SU-DHL-6 (cell line): ENCODE measurements around the gene COL4A1.

Experiments
- H2AFZ ChIP-seq: fragments of 200-600 bp; sonication (generic); 2 replicates; pipeline ENCODE4 v1.6.1; 2014; ENCODE audit warnings: low read depth, mild to moderate bottlenecking, moderate library complexity, mixed read lengths, antibody characterized with exemption, low read length; ENCODE audit not compliant: severe bottlenecking
- H3F3A ChIP-seq: fragments of 200-600 bp; shearing (Covaris generic); 2 replicates; pipeline ENCODE4 v1.6.0; 2016; ENCODE audit warnings: antibody characterized with exemption, mild to moderate bottlenecking; ENCODE audit not compliant: insufficient read depth
- H3K27ac ChIP-seq: fragments of 200-600 bp; sonication (generic); 2 replicates; pipeline ENCODE4 v1.5.1; 2016; ENCODE audit warnings: low read depth, mild to moderate bottlenecking, low read length, moderate library complexity, mixed read lengths
- H3K27me3 ChIP-seq: fragments of 200-600 bp; sonication (generic), shearing (Covaris generic); 2 replicates; pipeline ENCODE4 v1.6.0; 2014; ENCODE audit warnings: mild to moderate bottlenecking, low read length
- H3K36me3 ChIP-seq: fragments of 200-600 bp; sonication (generic); 2 replicates; pipeline ENCODE4 v1.6.1; 2014; ENCODE audit warnings: mild to moderate bottlenecking, low read length, mixed read lengths
- H3K4me2 ChIP-seq: fragments of 300-600, 200-600 bp; shearing (Covaris generic), sonication (generic); 2 replicates; pipeline ENCODE4 v1.6.0; 2014; ENCODE audit warnings: low read length, low read depth, mild to moderate bottlenecking; ENCODE audit not compliant: poor library complexity, severe bottlenecking
- H3K4me3 ChIP-seq: fragments of 200-600 bp; sonication (generic); 2 replicates; pipeline ENCODE4 v1.5.1; 2014; ENCODE audit warnings: antibody characterized with exemption, low read length, mild to moderate bottlenecking, mixed read lengths; ENCODE audit not compliant: insufficient read depth, poor library complexity, severe bottlenecking
- H3K79me2 ChIP-seq: fragments of 200-600 bp; sonication (generic); 2 replicates; pipeline ENCODE4 v1.6.1; 2014; ENCODE audit warnings: mild to moderate bottlenecking, low read length, moderate library complexity; ENCODE audit not compliant: insufficient read depth
- H3K9ac ChIP-seq: fragments of 200-600 bp; sonication (generic); 2 replicates; pipeline ENCODE4 v1.7.0; 2014; ENCODE audit warnings: mild to moderate bottlenecking, low read length
- H3K9me2 ChIP-seq: fragments of 200-600 bp; sonication (generic); replicated peaks from 2 replicates; pipeline ENCODE4 v1.6.1; 2014; ENCODE audit warnings: low read length; ENCODE audit not compliant: insufficient read depth
- H3K9me3 ChIP-seq: fragments of 200-600 bp; sonication (generic); 2 replicates; pipeline ENCODE4 v1.6.1; 2014; ENCODE audit warnings: low read length, mixed read lengths; ENCODE audit not compliant: insufficient read depth
- H4K20me1 ChIP-seq: fragments of 200-600 bp; sonication (generic); 2 replicates; pipeline ENCODE4 v1.6.1; 2014; ENCODE audit warnings: low read depth, mild to moderate bottlenecking, antibody characterized with exemption, low read length, moderate library complexity, mixed read lengths
- CTCF ChIP-seq: fragments of 200-600 bp; sonication (generic); IDR thresholded peaks from one replicate; pipeline ENCODE4 v1.5.1; 2017; ENCODE audit warnings: antibody characterized with exemption, mild to moderate bottlenecking, low read length, moderate library complexity; ENCODE audit not compliant: insufficient read depth, poor library complexity, severe bottlenecking
- EZH2phosphoT487 ChIP-seq: fragments of 200-600 bp; sonication (generic), shearing (Covaris generic); conservative IDR thresholded peaks from 2 replicates; pipeline ENCODE4 v1.6.1; 2018; ENCODE audit warnings: mild to moderate bottlenecking, antibody characterized with exemption, low read length, moderate library complexity, mixed read lengths

COL4A1 gene

GRCh38 chr13:110251193-110251819 is 55.7 kb downstream of the COL4A1 start:
- no peaks in the 10 kb centered on the region for H4K20me1 ChIP-seq
- H3K27ac ChIP-seq: no peak overlapping the region
- H3K4me2 ChIP-seq: no peak overlapping the region
- no peak overlapping the region for H3K4me3 ChIP-seq
- no peaks in the 10 kb centered on the region for H3K9me3 ChIP-seq
- H3F3A ChIP-seq: no peaks in the 10 kb centered on the region
- no peak overlapping the region for H2AFZ ChIP-seq
- no peak for TF ChIP-seq EZH2phosphoT487
- no peak for TF ChIP-seq CTCF
- no peaks in the 10 kb centered on the region for H3K79me2 ChIP-seq
- no peaks in the 10 kb centered on the region for H3K36me3 ChIP-seq
- no peak overlapping the region for H3K9ac ChIP-seq
- H3K9me2 ChIP-seq: no peaks in the 10 kb centered on the region
- no peaks in the 10 kb centered on the region for H3K27me3 ChIP-seq

- no peak overlapping the region for H3K4me3 ChIP-seq
- H3K27me3 ChIP-seq: no peaks in the 10 kb centered on the region
- H3K9me3 ChIP-seq: no peaks in the 10 kb centered on the region
- H3K27ac ChIP-seq: no peak overlapping the region
- H3K9ac ChIP-seq: no peak overlapping the region
- H4K20me1 ChIP-seq: no peaks in the 10 kb centered on the region
- no peaks in the 10 kb centered on the region for H3K9me2 ChIP-seq
- H3K36me3 ChIP-seq: no peaks in the 10 kb centered on the region
- no peaks in the 10 kb centered on the region for H3K79me2 ChIP-seq
- no peaks in the 10 kb centered on the region for H3F3A ChIP-seq
- TF ChIP-seq EZH2phosphoT487: no peak
- no peak for TF ChIP-seq CTCF
- no peak overlapping the region for H3K4me2 ChIP-seq
- no peak overlapping the region for H2AFZ ChIP-seq
These were observed 56.6 kb downstream of the COL4A1 start for GRCh38 chr13:110250258-110250891.

- no peaks in the 10 kb centered on the region for H3K79me2 ChIP-seq
- no peaks in the 10 kb centered on the region for H4K20me1 ChIP-seq
- no peak overlapping the region for H2AFZ ChIP-seq
- H3K4me2 ChIP-seq: no peak overlapping the region
- no peak overlapping the region for H3K9ac ChIP-seq
- no peaks in the 10 kb centered on the region for H3F3A ChIP-seq
- TF ChIP-seq CTCF (no peak), EZH2phosphoT487 (no peak)
- no peaks in the 10 kb centered on the region for H3K36me3 ChIP-seq
- H3K27me3 ChIP-seq: no peaks in the 10 kb centered on the region
- no peaks in the 10 kb centered on the region for H3K9me3 ChIP-seq
- H3K4me3 ChIP-seq: no peak overlapping the region
- no peak overlapping the region for H3K27ac ChIP-seq
- H3K9me2 ChIP-seq: no peaks in the 10 kb centered on the region
These were observed 57.6 kb downstream of the COL4A1 start for GRCh38 chr13:110249326-110249725.
